Measurements from ENCODE around the gene FXYD6. TPM values are rescaled to one million over a fixed set of nuclear protein-coding genes. Genes with fewer than 3 reads are reported as not detected.

FXYD6 gene
- total and polyA plus RNA-seq, 9 of the 15 experiments (the other 6 are each of a cell fraction or from before 2014, with no cell fraction given): 0.07 to 0.35 TPM; not detected in 7

DNA sequence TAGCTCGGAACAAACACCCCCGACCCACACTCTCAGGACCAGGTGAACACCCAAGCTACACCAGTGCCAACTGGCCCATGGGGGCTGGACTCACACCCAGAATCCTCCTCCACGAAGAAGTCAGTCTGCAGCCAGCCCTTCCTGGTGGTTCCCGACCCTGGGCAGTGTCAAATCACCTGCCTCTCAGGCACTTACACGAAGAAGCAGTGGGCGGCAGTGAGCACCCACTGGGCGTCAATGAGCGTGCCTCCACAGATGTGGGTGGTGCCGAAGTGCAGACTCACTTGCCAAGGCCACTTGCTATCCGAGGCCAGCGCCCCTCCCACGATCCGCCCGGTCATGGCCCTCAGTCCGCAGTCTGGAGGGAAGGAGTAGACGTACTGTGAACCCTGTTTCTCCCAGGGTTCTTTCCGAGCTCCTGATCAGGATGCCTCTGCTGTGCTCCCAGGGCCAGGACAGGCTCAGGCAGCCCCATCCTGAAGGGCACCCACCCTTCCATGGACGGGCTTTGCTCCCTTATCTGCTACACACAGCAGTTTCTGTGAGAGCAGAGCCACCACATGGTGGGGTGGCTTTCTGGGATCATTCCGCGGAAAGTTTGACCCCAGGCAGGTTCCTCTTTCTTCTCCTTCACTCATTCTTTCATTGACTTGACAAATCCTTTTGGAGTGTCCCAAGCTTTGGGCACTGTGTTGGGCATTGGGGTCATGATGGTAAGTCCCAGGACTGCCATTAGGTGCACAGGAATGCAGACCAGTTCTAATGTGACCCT is 33.3 kb upstream of the FXYD6 start (continued):
- no peak for TF ChIP-seq ZNF408 (CRISPR knock-in tag; IDR thresholded peaks at IDR 0.05; ENCODE audit: low read depth)
- peak; percentile 57; the same call in 1 of the 2 replicates for TF ChIP-seq GATAD2B (IDR thresholded peaks at IDR 0.05; ENCODE audit: borderline replicate concordance)
- no peak for TF ChIP-seq KDM5B (IDR thresholded peaks at IDR 0.05; ENCODE audit: insufficient replicate concordance, low read depth, low read length)
- peak; percentile 33; the same call in 1 of the 2 replicates for TF ChIP-seq ZNF740 (CRISPR knock-in tag; IDR thresholded peaks at IDR 0.05)
- TF ChIP-seq ZNF740 (tag; IDR thresholded peaks at IDR 0.05): no peak
- TF ChIP-seq CBFB (CRISPR knock-in tag; IDR thresholded peaks at IDR 0.05): 0 out of 2 replicates have a peak, but pooled peaks have one; percentile 36
- TF ChIP-seq, protein P1, sequence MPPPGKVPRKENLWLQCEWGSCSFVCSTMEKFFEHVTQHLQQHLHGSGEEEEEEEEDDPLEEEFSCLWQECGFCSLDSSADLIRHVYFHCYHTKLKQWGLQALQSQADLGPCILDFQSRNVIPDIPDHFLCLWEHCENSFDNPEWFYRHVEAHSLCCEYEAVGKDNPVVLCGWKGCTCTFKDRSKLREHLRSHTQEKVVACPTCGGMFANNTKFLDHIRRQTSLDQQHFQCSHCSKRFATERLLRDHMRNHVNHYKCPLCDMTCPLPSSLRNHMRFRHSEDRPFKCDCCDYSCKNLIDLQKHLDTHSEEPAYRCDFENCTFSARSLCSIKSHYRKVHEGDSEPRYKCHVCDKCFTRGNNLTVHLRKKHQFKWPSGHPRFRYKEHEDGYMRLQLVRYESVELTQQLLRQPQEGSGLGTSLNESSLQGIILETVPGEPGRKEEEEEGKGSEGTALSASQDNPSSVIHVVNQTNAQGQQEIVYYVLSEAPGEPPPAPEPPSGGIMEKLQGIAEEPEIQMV (tag; conservative IDR thresholded peaks at IDR 0.05; ENCODE audit: low read depth): no peak
- no peak for TF ChIP-seq ZNF23 (CRISPR knock-in tag; IDR thresholded peaks at IDR 0.05)
- TF ChIP-seq ZNF586 (CRISPR knock-in tag; conservative IDR thresholded peaks at IDR 0.05): no peak
- no peak for TF ChIP-seq DDX20 (tag; IDR thresholded peaks at IDR 0.05; ENCODE audit: low read depth)
- peak; percentile 46; the same call in 1 of the 2 replicates for TF ChIP-seq STAT5A (IDR thresholded peaks at IDR 0.05; ENCODE audit: borderline replicate concordance, low read length)
- TF ChIP-seq KLF13 (tag; IDR thresholded peaks at IDR 0.05; ENCODE audit: borderline replicate concordance, low read depth): no peak
- TF ChIP-seq HIVEP1 (CRISPR knock-in tag; IDR thresholded peaks at IDR 0.05): no peak
- TF ChIP-seq, protein P2, sequence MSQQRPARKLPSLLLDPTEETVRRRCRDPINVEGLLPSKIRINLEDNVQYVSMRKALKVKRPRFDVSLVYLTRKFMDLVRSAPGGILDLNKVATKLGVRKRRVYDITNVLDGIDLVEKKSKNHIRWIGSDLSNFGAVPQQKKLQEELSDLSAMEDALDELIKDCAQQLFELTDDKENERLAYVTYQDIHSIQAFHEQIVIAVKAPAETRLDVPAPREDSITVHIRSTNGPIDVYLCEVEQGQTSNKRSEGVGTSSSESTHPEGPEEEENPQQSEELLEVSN (IDR thresholded peaks at IDR 0.05; ENCODE audit: borderline replicate concordance in 1 of 2, extremely low read depth in 1 of 2, insufficient read depth in 1 of 2, insufficient read length in 1 of 2, low read depth in 1 of 2, low read length in 1 of 2, poor library complexity in 1 of 2, severe bottlenecking in 1 of 2): peak in 1 of 2 experiments; percentile 33
- no peak for TF ChIP-seq ELF4 (CRISPR knock-in tag; IDR thresholded peaks at IDR 0.05)
- TF ChIP-seq, protein P3, sequence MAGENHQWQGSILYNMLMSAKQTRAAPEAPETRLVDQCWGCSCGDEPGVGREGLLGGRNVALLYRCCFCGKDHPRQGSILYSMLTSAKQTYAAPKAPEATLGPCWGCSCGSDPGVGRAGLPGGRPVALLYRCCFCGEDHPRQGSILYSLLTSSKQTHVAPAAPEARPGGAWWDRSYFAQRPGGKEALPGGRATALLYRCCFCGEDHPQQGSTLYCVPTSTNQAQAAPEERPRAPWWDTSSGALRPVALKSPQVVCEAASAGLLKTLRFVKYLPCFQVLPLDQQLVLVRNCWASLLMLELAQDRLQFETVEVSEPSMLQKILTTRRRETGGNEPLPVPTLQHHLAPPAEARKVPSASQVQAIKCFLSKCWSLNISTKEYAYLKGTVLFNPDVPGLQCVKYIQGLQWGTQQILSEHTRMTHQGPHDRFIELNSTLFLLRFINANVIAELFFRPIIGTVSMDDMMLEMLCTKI (IDR thresholded peaks at IDR 0.05; ENCODE audit: partially characterized antibody): no peak
- no peak for TF ChIP-seq PHB2 (IDR thresholded peaks at IDR 0.05; ENCODE audit: low read depth)
- no peak for TF ChIP-seq NFE2L1 (tag; IDR thresholded peaks at IDR 0.05; ENCODE audit: borderline replicate concordance, low read depth)
- TF ChIP-seq ZNF146 (CRISPR knock-in tag; IDR thresholded peaks at IDR 0.05; ENCODE audit: unreplicated experiment): no peak
- TF ChIP-seq HMGN3 (IDR thresholded peaks at IDR 0.05; ENCODE audit: borderline replicate concordance, extremely low read depth, insufficient read length, low read depth, low read length): no peak

Measured in K562 (cell line).